HG02943 (cell line): ENCODE results near the gene WDR5.

Source experiments
- ATAC-seq: cut with Tn5 transposase; IDR thresholded peaks from one replicate; pipeline ENCODE4 v1.9.1; 2021; ENCODE audit warnings: mild to moderate bottlenecking, low read depth, moderate library complexity; ENCODE audit not compliant: unreplicated experiment

WDR5 gene

GRCh38 chr9:134157378-134157885, 21.6 kb downstream of the WDR5 start:
- ATAC-seq, result no peak

GRCh38 chr9:134158242-134158641, 22.4 kb downstream of the WDR5 start:
- no peak for ATAC-seq

GRCh38 chr9:134158753-134159392, 23.0 kb downstream of the WDR5 start:
- ATAC-seq, result no peak

GRCh38 chr9:134159566-134160245, 23.8 kb downstream of the WDR5 start:
- ATAC-seq, result no peak

- no peak for ATAC-seq
Measured at GRCh38 chr9:134161647-134162046, 25.8 kb downstream of the WDR5 start.

GRCh38 chr9:134162212-134162775, 26.4 kb downstream of the WDR5 start:
- ATAC-seq, result no peak

GRCh38 chr9:134162926-134163370, 27.1 kb downstream of the WDR5 start:
- ATAC-seq, result no peak

- no peak for ATAC-seq
Measured at GRCh38 chr9:134163371-134164196, 27.7 kb downstream of the WDR5 start.

- ATAC-seq, result no peak
Measured at GRCh38 chr9:134164879-134165278, 29.0 kb downstream of the WDR5 start.

GRCh38 chr9:134165357-134166315, 29.8 kb downstream of the WDR5 start:
- ATAC-seq, result no peak

- ATAC-seq, result no peak
Measured at GRCh38 chr9:134166374-134166773, 30.5 kb downstream of the WDR5 start.

- no peak for ATAC-seq
Measured at GRCh38 chr9:134167530-134167931, 31.6 kb downstream of the WDR5 start.

GRCh38 chr9:134168757-134169550, 33.1 kb downstream of the WDR5 start:
- no peak for ATAC-seq

- no peak for ATAC-seq
Measured at GRCh38 chr9:134169724-134170401, 34.0 kb downstream of the WDR5 start.

GRCh38 chr9:134170532-134171315, 34.8 kb downstream of the WDR5 start:
- ATAC-seq, result no peak

GRCh38 chr9:134171316-134172197, 35.7 kb downstream of the WDR5 start:
- ATAC-seq, result no peak
